ENCODE measurements around the gene GFI1B.

DNA sequence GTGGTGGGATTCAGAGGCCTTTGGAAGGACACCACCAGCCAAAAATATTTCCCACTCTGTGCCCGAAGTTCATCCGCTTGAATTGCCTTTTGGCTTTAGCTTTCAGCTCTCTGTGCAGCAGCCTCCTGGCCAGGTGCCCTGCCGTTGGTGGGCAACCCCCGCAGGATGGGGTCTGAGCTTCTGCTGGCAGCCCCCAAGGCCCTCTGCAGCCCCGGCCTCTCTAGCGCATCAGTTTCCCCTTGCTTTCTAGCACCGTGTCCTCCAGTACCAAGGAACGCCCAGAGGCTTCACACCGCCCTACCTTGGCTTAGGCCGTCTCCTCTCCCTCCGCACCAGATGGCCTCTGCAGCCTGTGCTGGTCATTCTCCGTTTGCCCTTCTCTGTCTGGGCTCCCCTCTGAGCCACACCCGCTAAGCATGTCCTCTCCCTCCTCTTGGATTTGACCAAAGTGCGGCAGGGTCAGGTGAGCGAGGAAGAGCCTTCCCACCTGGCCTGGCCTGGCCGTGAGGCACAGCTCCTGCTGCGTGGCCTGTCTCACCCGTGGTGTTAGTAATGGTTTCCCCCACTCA, 29.9 kb upstream of the GFI1B start:
- TF ChIP-seq, protein P1, sequence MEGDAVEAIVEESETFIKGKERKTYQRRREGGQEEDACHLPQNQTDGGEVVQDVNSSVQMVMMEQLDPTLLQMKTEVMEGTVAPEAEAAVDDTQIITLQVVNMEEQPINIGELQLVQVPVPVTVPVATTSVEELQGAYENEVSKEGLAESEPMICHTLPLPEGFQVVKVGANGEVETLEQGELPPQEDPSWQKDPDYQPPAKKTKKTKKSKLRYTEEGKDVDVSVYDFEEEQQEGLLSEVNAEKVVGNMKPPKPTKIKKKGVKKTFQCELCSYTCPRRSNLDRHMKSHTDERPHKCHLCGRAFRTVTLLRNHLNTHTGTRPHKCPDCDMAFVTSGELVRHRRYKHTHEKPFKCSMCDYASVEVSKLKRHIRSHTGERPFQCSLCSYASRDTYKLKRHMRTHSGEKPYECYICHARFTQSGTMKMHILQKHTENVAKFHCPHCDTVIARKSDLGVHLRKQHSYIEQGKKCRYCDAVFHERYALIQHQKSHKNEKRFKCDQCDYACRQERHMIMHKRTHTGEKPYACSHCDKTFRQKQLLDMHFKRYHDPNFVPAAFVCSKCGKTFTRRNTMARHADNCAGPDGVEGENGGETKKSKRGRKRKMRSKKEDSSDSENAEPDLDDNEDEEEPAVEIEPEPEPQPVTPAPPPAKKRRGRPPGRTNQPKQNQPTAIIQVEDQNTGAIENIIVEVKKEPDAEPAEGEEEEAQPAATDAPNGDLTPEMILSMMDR (IDR thresholded peaks at IDR 0.05; ENCODE audit: poor library complexity): no peak
- no peak for TF ChIP-seq EZH2 (IDR thresholded peaks at IDR 0.05; ENCODE audit: borderline replicate concordance)

Data from hepatocyte (in vitro differentiated cells).